Ovary (tissue), 3 donors: ENCODE results near the gene ELP4.

Experiments
- CTCF ChIP-seq, 3 donors: fragments of 450-650 bp in 2 of 3; fragments of 200-600 bp in 1 of 3; IDR thresholded peaks; one replicate each; pipeline versions ENCODE4 v1.5.1 to v1.8.0; 2016 to 2022; ENCODE audit warnings: antibody characterized with exemption in 3 of 3, mild to moderate bottlenecking in 1 of 3
- EP300 ChIP-seq: sonication (generic); formaldehyde crosslinking; IDR thresholded peaks from one replicate; pipeline ENCODE4 v1.6.1; 2017; ENCODE audit warnings: antibody characterized with exemption
- POLR2A ChIP-seq: fragments of 450-650 bp; IDR thresholded peaks from one replicate; pipeline ENCODE4 v1.6.1; 2017; ENCODE audit warnings: antibody characterized with exemption, mild to moderate bottlenecking, moderate library complexity
- donor health status: DM: no; HTN: no; CAD: no.

DNA sequence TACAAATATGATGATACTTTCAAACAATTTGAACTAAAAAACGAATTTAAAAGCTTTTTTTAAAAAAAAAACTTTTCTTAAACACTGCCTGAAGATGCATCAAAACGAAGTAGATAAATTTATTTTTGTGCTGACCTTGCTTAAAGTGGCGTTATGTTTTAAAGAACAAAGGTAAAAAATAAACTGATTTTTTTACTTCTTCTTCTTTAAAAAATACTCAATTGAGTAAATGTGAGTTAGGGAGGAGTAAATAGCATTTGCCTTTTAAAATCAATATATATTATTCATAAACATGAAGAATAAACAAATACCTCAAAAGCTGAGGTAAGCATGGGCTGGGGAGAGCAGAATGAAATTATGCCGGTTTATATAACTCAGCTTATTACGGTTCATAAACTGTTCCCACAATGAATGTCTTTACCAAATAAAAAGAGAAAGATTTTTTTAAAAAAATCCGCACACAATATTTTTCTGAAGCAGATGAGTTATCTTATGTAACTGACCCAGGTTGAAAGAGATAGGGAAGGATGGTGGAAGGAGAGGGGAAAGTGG is 292.5 kb downstream of the ELP4 start:
- TF ChIP-seq CTCF (IDR thresholded peaks at IDR 0.05) (no peak), POLR2A (no peak), EP300 (no peak)
